Measurements from ENCODE around the gene RAB15. TPM values are rescaled to one million over a fixed set of nuclear protein-coding genes. Genes with fewer than 3 reads are reported as not detected.

The RAB15 gene
- polyA plus RNA-seq, 1 experiment: 7.7 TPM

GRCh38 chr14:64990939-64991338, 18.8 kb upstream of the RAB15 start:
- H3K27me3 ChIP-seq (ENCODE audit: control insufficient read depth, insufficient read depth, low read length): no peaks in the 10 kb centered on the region
- DNase-seq (ENCODE audit: low read depth): no peak
- peaks cover 2% of the 10 kb centered on the region; the same call in 1 of the 2 replicates for H3K36me3 ChIP-seq (ENCODE audit: control insufficient read depth, insufficient read depth, low read length)
- CTCF ChIA-PET: interaction anchor here (0.6 to 5.0 kb wide), 3 partner anchors 29 to 102 kb away, joined by 3 to 60 read pairs (median 4); no protein-coding TSS in a partner anchor
- H3K4me3 ChIP-seq (ENCODE audit: low read depth, low read length): no peak overlapping the region
- TF ChIP-seq CTCF (IDR thresholded peaks at IDR 0.05; ENCODE audit: insufficient read depth, low read depth, low read length): no peak
- POLR2A ChIA-PET: no interaction called here

DNA sequence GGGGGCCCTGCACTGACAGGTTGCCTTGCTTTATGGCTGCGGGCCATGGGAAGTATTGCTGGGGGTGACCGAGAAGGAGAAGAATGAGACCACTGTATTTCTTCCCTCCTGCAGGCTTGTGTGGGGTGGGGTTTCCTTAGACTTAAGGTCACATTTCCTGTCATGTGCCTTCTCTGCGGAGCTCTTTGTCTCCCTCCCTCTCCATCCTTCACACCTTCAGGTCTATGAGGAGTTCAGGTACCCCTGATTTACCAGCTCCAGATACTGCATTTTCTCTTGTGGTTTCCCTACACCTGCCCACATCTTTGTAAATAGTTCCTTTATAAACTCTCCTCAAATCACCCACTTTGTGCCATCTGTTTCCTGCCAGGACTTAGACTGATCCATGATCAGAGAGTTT, 18.2 kb upstream of the RAB15 start:
- Histone ChIP-seq H3K4me3 (ENCODE audit: low read depth, low read length) (no peak overlapping the region), H3K27me3 (ENCODE audit: control insufficient read depth, insufficient read depth, low read length) (no peaks in the 10 kb centered on the region), H3K36me3 (ENCODE audit: control insufficient read depth, insufficient read depth, low read length) (peaks cover 2% of the 10 kb centered on the region; the same call in 1 of the 2 replicates)
- DNase-seq (ENCODE audit: low read depth): no peak
- POLR2A ChIA-PET: no interaction called here
- CTCF ChIA-PET: interaction anchor here (0.6 to 5.0 kb wide), 2 partner anchors 31 to 103 kb away, joined by 3 to 60 read pairs; no protein-coding TSS in a partner anchor
- no peak for TF ChIP-seq CTCF (IDR thresholded peaks at IDR 0.05; ENCODE audit: insufficient read depth, low read depth, low read length)

- POLR2A ChIA-PET: interaction anchor here (0.5 kb wide), 1 partner anchor 288 kb away, joined by 7 read pairs; no protein-coding TSS in a partner anchor
- Histone ChIP-seq H3K27me3 (ENCODE audit: control insufficient read depth, insufficient read depth, low read length) (0 out of 2 replicates have a peak, but pooled peaks cover 3% of the 10 kb centered on the region), H3K36me3 (ENCODE audit: control insufficient read depth, insufficient read depth, low read length) (peaks cover 2% of the 10 kb centered on the region; the same call in 1 of the 2 replicates), H3K4me3 (ENCODE audit: low read depth, low read length) (peak overlapping the region; percentile 67)
- CTCF ChIA-PET: interaction anchor here (0.7 to 5.0 kb wide), 20 partner anchors 9 to 781 kb away, joined by 3 to 60 read pairs (median 4); no protein-coding TSS in a partner anchor
- no peak for DNase-seq (ENCODE audit: low read depth)
- no peak for TF ChIP-seq CTCF (IDR thresholded peaks at IDR 0.05; ENCODE audit: insufficient read depth, low read depth, low read length)
These were observed 15.3 kb upstream of the RAB15 start for GRCh38 chr14:64987438-64987767.

DNA sequence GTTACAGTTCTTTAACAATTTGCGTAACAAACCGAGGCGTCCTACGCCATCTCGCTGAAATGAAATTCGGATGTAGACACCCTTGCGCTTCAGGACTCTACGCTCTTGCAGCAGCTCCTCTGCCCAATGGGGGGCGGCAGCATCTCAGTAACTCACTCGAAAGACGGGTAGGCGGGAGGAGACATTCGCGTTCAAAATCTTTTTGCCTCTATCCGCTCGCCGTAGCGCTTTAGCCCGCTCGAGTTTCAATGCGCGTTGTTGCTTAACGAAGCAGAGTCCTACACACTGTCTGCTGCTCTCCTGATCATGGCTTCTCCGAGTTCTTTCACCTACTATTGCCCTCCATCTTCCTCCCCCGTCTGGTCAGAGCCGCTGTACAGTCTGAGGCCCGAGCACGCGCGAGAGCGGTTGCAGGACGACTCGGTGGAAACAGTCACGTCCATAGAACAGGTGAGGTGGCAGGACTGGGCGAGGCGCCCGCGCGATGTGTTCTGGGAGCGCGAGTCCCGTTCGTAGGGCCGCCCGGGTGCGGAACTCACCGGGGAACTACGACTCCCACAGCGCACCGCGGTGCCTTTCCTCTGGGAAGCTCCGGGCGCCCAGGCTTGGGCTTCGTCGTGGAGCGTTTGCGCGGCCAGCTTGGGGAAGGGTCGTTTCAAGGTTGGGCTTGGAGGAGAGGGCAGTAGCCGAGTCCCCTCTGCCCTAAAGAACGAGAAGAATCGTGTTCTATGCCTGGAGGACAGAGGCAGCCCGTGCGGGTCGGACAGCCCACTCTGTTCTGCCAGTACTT, 14.7 kb upstream of the RAB15 start, which contains the start of gene FNTB:
Gene FNTB (plus strand): TSS at position 248 of the 790 bp plus-strand sequence. CDS start 59 bp downstream, at position 307.
- TF ChIP-seq CTCF (IDR thresholded peaks at IDR 0.05; ENCODE audit: insufficient read depth, low read depth, low read length): peak; percentile 84
- CTCF ChIA-PET: interaction anchor here (0.7 to 5.0 kb wide), 25 partner anchors 9 to 781 kb away, joined by 3 to 60 read pairs (median 3); no protein-coding TSS in a partner anchor
- POLR2A ChIA-PET: no interaction called here
- Histone ChIP-seq H3K36me3 (ENCODE audit: control insufficient read depth, insufficient read depth, low read length) (peaks cover 2% of the 10 kb centered on the region; the same call in 1 of the 2 replicates), H3K4me3 (ENCODE audit: low read depth, low read length) (peak within 1 kb of the TSS; percentile 67), H3K27me3 (ENCODE audit: control insufficient read depth, insufficient read depth, low read length) (0 out of 2 replicates have a peak, but pooled peaks cover 3% of the 10 kb centered on the region)
- peak; percentile 87 for DNase-seq (ENCODE audit: low read depth)

All from BJ (cell line).